Left hindlimb (tissue), 1 donor: Measurements from ENCODE around the gene SKI.
"Not testable (repeated sequence)": the region's sequence is repeated elsewhere in the genome, so short reads cannot be mapped to it uniquely, and the experiment has no call there.

Experiments
- DNase-seq: peaks from one replicate; pipeline ENCODE4 v3.0.0-alpha.2; 2018

Gene SKI

DNA sequence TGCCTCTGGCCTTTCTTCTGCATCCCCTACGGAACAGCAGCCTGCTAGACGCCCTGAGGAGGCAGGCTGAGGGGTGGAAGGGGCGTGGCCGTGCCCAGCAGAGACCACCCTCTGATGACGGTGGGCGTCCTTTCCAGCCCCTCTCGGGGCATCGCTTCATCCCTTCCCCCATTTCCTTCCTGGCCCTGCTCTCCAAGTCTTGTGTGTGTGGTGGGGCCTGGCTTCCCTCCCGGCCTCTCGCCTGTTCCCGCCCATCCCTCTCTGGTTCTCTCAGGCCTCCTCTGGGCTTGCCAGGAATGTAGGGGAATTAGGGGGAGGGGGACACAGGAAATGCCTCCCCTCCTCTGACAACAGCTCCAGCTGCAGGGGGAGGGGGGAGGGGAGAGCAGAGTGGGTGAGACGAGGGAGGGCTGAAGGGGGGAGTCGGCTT, 51.1 kb downstream of the SKI start:
- DNase-seq, result peak; percentile 98

DNA sequence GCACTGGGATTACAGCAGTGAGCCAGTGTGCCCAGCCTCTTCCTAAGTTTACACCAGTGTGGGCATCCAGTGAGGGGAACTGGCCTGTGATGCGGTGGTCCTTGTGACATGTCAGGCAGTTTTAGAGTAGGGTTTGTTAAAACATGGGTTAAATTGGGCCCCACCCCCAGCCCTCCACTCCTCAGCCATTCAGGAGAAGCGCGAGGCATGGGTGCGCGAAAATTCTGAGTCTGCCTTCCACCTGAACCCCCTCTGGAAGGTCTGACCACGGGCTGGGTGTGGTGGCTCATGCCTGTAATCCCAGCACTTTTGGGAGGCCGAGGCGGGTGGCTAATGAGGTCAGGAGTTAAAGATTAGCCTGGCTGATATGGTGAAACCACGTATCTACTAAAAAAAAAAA, 51.7 kb downstream of the SKI start:
- DNase-seq, result no peak

GRCh38 chr1:2282556-2283270, 54.6 kb downstream of the SKI start:
- no peak for DNase-seq

DNA sequence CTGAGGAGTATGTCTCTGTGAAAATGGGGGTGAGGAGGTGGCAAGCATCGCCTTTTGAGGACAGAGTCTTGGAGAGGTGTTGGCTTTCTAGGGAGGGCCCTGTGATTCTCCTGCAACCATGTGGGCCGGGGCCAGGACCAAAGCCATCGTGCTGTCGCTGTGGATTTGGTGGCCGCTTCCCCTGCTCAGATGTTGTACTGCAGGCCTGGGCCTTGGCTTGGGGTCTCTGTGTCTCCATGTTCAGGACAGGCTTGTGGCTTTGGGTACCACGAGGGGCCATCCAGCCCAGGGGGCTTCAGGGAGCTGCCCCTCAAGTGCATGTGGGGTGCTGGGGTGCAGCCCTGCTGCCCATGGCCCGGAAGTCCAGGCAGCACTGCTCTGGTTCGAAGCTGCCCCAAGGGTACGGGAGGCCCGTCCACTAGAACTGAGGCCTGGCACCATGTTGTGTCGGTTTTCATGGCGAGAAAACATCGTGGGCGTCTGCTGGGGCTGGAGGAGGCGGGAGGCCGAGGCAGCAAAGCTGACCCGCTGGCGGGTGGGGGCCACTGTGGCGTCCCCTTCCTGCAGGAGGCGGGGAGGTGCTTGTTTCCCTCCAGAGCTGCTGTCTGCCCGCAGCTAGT, 55.4 kb downstream of the SKI start:
- no peak for DNase-seq

DNA sequence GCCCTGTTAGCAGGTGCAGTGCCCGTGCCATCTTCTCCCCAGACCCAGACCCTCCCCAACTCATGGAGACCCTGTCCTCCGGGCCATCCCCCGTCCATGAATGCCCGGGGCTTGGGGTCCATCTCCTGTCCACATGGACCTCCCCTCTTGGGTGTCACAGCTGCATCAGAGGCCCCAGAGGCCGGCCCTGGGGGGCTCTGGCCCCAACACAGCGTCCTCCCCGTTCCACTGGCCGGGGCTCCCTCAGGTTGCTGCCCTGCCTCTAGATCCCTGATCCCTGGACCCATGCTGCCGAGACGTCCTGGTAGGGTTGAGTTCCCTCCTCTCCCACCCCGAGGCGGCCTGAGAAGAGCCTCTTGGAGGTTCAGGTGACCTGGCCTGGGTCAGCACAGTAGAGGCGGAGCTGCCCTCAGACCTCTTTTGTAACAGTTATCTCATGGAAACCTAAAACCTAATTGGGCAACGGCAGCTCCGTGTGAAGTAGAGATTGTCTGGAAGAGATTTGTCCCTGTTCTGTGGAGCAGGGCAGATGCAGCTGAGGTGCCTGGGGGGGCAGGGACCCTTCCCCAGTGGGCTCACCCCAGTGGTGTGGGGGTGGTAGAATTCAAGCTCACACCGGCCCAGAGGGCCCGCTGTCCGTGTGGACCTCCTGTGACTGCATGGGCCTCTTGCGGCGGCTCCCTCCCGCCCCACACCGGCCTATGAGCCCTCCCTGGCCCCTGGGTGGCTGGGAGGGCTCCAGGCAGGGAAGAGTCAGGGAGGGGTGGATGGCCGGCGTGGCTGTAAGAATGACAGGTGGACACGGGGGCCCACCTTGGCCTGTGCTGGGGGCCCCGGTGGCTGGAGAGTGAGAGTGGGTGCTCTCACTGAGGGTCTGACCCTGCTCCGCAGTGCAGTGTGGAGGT, 56.1 kb downstream of the SKI start:
- no peak for DNase-seq

DNA sequence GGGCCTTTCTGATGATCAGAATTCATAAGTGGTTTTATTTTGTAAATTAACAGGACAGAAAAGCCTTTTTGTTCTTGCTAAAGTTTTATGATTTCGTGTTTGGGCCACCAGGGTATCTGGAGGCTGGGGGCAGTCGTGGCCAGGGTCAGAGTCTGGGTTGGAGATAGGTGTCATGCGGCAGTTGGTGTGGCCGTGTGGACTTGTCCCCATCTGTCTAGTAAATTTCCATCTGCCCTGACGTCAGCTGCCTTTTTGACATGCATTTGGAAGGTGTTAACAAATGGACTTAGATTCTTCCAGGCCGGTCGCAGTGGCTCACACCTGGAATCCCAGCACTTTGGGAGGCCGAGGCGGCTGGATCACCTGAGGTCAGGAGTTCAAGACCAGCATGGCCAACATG, 56.8 kb downstream of the SKI start:
- no peak for DNase-seq

DNA sequence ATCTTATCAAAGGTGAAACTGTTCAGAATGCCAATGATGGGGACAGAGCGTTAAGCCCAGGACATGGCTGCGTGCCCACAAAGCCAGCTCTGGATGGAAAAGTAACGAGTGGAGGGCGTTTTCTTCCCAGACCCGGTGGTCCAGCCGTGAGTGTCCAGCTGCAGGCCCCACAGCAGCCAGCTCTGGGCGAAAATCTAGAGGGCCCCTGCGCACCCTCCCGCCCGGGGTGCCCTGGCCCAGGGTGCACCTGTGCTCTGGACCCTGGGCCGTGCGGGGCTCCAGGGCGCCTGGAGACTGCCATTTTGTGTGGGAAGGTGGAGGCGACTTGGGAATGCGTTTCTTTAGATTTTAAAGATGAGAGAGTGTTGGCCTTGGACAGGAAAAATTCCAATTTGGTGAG, 58.8 kb downstream of the SKI start:
- no peak for DNase-seq

- DNase-seq, result no peak
Observed at GRCh38 chr1:2287649-2288048, 59.5 kb downstream of the SKI start.

- DNase-seq, result no peak
Observed at GRCh38 chr1:2288311-2288710, 60.2 kb downstream of the SKI start.

DNA sequence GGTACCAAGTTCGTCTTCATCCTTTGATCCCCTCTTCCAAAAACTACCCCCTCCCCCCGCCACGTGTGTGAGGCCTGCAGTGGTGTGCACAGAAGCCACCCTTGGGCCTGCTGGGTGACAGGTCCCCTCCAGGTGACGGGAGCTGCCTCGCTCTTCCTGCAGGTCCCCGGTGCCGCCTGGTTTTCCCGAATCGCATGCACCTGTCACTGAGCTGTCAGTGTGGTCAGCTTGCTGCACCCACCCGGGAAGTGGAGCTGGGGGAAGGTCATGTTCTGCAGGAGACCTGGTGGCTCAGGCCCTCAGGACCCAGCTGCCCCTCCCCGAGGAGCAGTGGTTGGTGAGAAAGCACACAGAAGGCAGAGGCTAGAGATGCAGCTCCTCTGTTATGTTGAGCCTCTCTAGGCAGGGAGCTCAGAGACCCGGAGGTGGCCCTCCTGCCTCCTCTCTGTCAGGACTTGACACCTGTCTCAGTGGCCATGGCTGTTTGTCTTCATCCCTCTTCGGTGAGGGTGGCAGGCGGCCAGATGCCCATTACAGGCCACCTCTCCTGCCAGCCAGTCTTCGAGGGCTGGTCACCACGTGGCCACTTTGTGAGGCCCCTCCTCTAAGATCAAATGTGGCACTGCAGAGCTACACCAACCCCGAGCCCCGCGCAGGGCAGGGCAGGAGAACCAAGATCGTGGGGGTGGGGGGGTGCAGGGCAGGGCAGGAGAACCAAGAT, 60.9 kb downstream of the SKI start:
- DNase-seq, result no peak

GRCh38 chr1:2289607-2290006, 61.5 kb downstream of the SKI start:
- DNase-seq, result no peak

DNA sequence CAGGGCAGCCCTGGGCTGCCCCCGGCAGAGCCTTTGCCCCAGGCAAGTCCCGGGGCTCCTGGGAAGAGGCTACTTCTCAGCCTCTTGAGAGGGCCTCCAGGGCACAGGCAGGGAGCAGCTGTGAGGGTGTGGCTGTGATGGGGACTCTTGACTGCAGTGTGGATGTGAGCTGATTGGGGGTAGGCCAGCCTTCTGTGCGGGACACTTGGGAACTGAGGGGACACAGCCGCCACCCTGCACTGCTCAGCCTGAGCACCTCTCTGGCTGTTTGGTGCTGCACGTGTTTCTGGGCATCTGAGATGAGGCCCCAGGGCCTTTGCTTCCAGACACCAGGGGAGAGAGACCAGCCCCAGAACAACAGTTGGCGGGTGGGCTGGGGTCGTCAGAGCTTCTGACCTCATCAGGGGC, 62.1 kb downstream of the SKI start:
- no peak for DNase-seq

GRCh38 chr1:2290595-2291510, 62.7 kb downstream of the SKI start:
- DNase-seq, result peak; percentile 86

- DNase-seq, result no peak
Observed at GRCh38 chr1:2291577-2291976, 63.5 kb downstream of the SKI start.

GRCh38 chr1:2292725-2293450, 64.8 kb downstream of the SKI start:
- no peak for DNase-seq

DNA sequence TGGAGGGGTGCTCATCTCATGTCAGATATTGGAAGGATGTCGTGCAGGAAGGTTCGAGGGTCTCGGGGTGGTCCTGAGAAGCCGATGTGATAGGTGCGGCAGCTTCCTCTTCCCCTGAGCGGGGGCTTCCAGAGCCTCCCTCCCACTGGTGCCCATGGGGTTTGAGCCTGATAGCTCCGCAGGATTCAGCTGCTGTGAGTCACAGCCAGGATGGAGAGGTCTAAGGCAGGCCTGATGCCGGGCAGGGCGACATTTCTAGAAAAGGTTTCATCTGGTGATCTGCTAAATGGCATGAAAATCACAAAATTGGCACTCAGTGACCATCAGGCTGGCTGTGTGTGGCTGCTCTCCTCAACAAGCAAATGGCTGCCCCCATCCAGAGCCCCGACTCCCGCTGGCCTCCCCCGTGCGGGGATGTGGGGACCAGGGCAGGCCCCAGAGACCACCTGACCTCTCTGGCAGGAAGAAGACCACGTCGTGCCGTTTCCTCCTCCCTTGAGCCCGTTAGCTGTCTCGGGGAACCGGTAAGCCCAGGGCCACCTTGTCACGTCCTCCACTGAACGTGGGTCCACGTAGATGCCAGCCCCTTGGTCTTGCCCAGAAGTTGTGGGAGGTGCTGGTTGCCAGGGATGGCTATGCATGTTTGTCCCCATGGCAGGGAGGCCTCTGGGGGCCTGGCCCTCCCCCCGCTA, 66.1 kb downstream of the SKI start:
- no peak for DNase-seq

DNA sequence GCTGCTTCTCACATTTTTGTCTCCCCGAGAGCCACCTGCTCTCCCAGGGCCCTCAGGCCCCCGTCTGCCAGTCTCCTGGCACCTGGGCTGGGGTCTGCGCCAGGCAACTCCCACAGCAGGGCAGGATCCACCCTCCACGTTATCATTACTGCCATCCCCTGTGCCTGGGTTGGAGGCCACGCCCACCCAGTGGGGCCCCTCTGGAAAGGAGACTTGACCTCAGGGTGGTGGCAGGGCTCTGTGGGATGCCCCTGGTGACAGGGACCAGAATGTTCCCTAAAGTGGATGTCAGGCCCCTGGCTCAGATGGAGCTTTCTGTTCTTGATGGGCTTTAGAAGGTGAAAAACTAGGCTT, 66.6 kb downstream of the SKI start:
- DNase-seq, result no peak

- DNase-seq, result no peak
Observed at GRCh38 chr1:2295526-2295925, 67.4 kb downstream of the SKI start.

DNA sequence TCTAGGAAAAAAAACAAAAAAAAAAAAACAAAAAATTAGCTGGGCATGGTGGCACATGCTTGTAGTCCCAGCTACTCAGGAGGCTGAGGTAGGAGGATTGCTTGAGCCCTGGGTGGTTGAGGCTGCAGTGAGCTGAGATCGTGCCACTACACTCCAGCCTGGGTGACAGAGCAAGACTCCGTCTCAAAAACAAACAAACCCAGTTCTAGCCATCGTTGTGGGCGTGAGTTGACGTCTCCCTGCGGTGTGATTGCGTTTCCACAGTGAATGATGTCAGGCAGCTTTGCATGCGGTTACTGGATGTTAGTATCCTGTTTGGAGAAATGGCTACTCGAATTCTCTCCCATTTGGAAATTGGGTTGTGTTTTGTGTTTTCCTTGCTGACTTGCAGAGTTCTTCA, 68.1 kb downstream of the SKI start:
- DNase-seq, result not testable (repeated sequence)

GRCh38 chr1:2296614-2297013, 68.5 kb downstream of the SKI start:
- DNase-seq, result no peak
